Left ventricle myocardium inferior (tissue), 1 donor: ENCODE measurements around the gene RASSF4. TPM values are rescaled to one million over a fixed set of nuclear protein-coding genes. Genes with fewer than 3 reads are reported as not detected.

Experiments used
- DNase-seq: peaks from one replicate; pipeline ENCODE4 v3.0.0-alpha.2; 2020
- H3K27ac ChIP-seq: fragments of 200-600 bp; replicated peaks from 2 replicates; pipeline ENCODE4 v1.8.0; 2021
- H3K27me3 ChIP-seq: fragments of 200-600 bp; 2 replicates; pipeline ENCODE4 v1.8.0; 2021; ENCODE audit warnings: low read depth
- H3K36me3 ChIP-seq: fragments of 200-600 bp; 2 replicates; pipeline ENCODE4 v1.8.0; 2021
- H3K4me1 ChIP-seq: fragments of 200-600 bp; 2 replicates; pipeline ENCODE4 v1.8.0; 2021
- H3K4me3 ChIP-seq: fragments of 200-600 bp; 2 replicates; pipeline ENCODE4 v1.8.0; 2021; ENCODE audit warnings: mild to moderate bottlenecking, moderate library complexity
- H3K9me3 ChIP-seq: fragments of 200-600 bp; replicated peaks from 2 replicates; pipeline ENCODE4 v1.8.0; 2021
- intact Hi-C: fragments of 100-400 bp; cut with micrococcal nuclease; formaldehyde crosslinking; loops from one replicate; pipeline ENCODE4 v1.11.0; 2022
- total RNA-seq: library from RNA; stranded (reverse); fragmentation: NEBNext Ultra II Directional; extraction: Animal tissue kit (Norgen Biotek cat#: 25700); gene quantifications from one replicate; pipeline ENCODE4 v1.2.1, GENCODE V29; 2021
- TF ChIP-seq, protein P1 (sequence below): fragments of 200-600 bp; IDR thresholded peaks from 2 replicates; pipeline ENCODE4 v1.8.0; 2021; ENCODE audit warnings: antibody characterized with exemption, mild to moderate bottlenecking, borderline replicate concordance
- donor health status: DM: no; HTN: yes; CAD: no; lungs with severe emphysema.

RASSF4 gene
- total RNA-seq, 1 donor from 2014 or later, result 103 TPM

DNA sequence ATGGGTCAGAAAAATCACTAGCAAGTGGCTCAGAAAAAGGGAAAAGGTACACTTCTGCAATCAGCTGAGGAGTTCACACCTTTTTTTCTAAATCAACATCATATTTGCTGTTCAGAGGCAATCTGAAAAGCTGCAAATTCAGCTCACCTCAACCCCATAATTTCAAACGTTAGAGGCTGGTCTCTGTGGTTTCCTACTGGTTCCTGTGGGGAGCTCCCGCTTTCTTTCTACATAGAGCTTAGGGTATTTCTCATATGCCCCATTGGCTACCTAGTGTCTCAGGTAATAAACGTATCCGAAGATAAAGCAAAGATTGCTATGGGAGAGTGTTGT is 35.9 kb downstream of the RASSF4 start:
- Histone ChIP-seq H3K36me3 (peaks cover 33% of the 10 kb centered on the region), H3K4me1 (peaks cover 100% of the 10 kb centered on the region), H3K27ac (peak overlapping the region; percentile 97), H3K4me3 (no peak overlapping the region), H3K27me3 (no peaks in the 10 kb centered on the region), H3K9me3 (no peaks in the 10 kb centered on the region)
- TF ChIP-seq, protein P1, sequence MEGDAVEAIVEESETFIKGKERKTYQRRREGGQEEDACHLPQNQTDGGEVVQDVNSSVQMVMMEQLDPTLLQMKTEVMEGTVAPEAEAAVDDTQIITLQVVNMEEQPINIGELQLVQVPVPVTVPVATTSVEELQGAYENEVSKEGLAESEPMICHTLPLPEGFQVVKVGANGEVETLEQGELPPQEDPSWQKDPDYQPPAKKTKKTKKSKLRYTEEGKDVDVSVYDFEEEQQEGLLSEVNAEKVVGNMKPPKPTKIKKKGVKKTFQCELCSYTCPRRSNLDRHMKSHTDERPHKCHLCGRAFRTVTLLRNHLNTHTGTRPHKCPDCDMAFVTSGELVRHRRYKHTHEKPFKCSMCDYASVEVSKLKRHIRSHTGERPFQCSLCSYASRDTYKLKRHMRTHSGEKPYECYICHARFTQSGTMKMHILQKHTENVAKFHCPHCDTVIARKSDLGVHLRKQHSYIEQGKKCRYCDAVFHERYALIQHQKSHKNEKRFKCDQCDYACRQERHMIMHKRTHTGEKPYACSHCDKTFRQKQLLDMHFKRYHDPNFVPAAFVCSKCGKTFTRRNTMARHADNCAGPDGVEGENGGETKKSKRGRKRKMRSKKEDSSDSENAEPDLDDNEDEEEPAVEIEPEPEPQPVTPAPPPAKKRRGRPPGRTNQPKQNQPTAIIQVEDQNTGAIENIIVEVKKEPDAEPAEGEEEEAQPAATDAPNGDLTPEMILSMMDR, result no peak
- no peak for DNase-seq
- intact Hi-C loops, result no loop called here

DNA sequence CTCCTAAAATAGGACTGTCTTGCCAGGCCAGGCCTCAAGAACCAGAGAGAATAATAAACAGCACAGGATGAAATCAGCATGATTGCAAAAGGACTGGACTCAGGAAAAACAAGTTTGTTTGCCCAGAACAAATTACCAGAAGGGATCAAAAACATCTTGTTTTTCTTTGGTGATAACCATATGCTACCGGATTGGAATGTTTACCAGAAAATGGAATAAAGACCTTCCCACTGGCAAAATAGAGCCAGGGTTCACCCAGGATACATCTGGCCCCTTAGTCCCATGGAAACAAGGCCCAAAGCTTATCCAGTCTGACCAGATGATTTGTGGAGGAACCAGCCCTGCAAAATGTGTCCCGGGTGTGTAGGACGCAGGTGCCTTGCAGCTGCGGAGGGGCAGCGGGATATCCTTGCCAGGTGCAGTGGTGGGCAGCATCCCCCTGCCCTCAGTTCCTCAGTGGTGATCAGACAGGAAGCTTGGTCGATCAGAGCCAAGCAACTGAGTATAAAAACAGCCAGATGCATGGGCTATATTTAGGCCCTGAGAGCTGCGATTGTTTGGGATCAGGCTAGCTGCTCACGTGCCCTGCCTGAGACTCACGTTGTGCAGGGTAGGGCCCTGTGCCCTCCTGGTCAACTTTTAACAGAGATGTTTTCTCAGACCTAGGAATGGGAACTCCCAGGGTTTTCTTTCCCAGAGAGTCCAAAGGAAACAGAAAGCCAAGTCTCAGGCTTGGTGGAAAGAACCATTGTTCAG is 36.5 kb downstream of the RASSF4 start:
- Histone ChIP-seq H3K36me3 (peaks cover 28% of the 10 kb centered on the region), H3K27ac (peak overlapping the region; percentile 97), H3K9me3 (no peaks in the 10 kb centered on the region), H3K4me3 (peak overlapping the region; percentile 31), H3K4me1 (peaks cover 97% of the 10 kb centered on the region), H3K27me3 (no peaks in the 10 kb centered on the region)
- DNase-seq, result peak; percentile 72
- TF ChIP-seq, protein P1, result no peak
- intact Hi-C loops, result no loop called here

DNA sequence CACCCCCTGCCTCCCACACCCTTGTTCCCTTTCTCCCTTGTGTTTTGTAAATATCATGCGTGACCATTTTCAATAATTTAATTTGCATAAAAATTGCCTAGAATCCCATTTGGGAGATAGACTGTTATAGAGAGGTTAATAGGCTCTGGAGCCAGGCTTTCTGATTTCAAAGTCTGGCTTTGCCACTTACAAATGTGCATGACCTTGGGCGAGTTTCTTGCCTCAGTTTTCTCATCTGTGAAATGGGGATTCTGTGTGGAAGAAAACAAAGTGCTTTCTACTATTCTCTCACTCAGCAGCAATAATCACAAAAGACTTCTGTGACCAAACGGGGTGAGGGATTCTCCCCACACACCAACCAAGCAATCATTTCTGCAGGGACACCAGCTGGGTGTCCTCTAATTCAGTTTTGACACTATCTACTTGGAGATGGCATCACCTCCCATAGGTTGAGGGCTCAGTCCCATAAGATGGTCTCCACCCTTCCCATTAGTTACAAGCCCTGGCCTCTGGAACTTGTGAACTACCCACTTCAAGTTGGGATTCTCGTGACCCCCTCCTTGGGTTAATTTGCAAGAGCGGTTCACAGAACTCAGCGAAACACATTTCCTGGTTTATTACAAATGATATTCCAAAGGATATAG is 37.6 kb downstream of the RASSF4 start:
- Histone ChIP-seq H3K27ac (peak overlapping the region; percentile 97), H3K4me1 (peaks cover 96% of the 10 kb centered on the region), H3K4me3 (peak overlapping the region; percentile 31), H3K36me3 (peaks cover 20% of the 10 kb centered on the region), H3K27me3 (no peaks in the 10 kb centered on the region), H3K9me3 (no peaks in the 10 kb centered on the region)
- intact Hi-C loops, result no loop called here
- no peak for DNase-seq
- TF ChIP-seq, protein P1, result no peak

DNA sequence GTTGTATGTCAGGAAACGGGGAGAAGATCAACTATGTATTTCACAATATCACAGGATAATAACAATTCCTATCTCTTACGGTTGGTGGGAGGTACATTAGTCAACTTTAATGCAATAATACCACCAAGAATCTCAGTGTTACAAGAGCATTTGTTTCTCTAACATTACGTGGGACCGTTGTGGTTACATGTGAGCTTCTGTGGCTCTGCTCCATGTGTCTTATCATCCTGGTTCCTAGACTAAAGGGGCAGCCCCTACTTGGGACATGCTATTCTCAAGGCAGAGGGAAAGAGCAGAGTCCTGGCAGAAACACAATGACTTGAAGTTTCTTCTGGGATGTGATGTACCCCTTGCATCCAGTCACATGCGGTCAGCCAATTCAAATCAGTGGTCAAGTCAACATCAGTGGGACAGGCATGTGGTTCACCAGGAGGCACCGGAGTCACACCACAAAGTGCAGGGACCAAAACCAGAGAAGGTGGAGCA is 38.6 kb downstream of the RASSF4 start:
- Histone ChIP-seq H3K9me3 (no peaks in the 10 kb centered on the region), H3K36me3 (peaks cover 12% of the 10 kb centered on the region), H3K4me3 (no peak overlapping the region), H3K27me3 (no peaks in the 10 kb centered on the region), H3K4me1 (peaks cover 96% of the 10 kb centered on the region), H3K27ac (peak overlapping the region; percentile 97)
- intact Hi-C loops, result no loop called here
- DNase-seq, result no peak
- TF ChIP-seq, protein P1, result no peak

DNA sequence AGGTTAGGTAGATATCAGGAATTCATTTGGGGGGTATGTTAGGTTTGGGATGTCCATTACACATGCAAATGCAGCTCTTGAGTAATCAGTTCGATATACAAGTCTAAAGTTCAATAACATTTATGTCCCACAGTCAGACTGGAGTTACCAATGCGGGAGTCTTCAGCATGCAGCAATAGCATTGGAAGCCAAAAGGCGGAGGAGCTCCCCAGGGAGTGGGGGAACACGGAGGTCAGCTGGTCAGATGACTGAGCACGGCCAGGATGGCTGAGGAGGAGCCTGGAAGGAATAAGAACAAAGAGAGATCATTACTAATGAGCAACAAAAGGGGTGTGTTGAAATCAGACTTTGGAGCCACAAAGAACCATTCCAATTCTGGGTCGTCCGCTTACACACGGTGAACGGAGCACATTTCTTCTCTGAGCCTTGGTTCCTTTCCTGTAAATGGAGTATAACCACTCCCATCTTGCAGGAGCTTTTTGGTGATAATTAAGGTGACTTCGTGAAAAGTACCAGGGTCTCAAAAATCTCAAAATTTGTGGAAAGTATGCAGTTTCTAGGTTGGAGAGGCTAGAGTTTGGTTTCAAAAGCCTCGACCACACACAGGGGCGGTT is 40.6 kb downstream of the RASSF4 start:
- peak; percentile 89 for DNase-seq
- H3K4me1 ChIP-seq, result peaks cover 88% of the 10 kb centered on the region
- intact Hi-C loops, result no loop called here
- TF ChIP-seq, protein P1, result no peak
- H3K36me3 ChIP-seq, result peaks cover 21% of the 10 kb centered on the region
- no peaks in the 10 kb centered on the region for H3K27me3 ChIP-seq
- H3K9me3 ChIP-seq, result peaks cover 8% of the 10 kb centered on the region
- peak overlapping the region; percentile 74 for H3K4me3 ChIP-seq
- H3K27ac ChIP-seq, result peak overlapping the region; percentile 97
